SH-SY5Y (cell line): ENCODE measurements around the gene MICALL2.

Experiments used
- GATA2 ChIP-seq: IDR thresholded peaks from 2 replicates; pipeline ENCODE4 v1.6.1; 2011; ENCODE audit warnings: mild to moderate bottlenecking, low read depth, low read length
- GATA3 ChIP-seq: IDR thresholded peaks from 2 replicates; pipeline ENCODE4 v1.6.1; 2011; ENCODE audit warnings: low read depth, mild to moderate bottlenecking, low read length, moderate library complexity

The MICALL2 gene

GRCh38 chr7:1458683-1459511, at the start of gene MICALL2:
TSS of gene MICALL2 (minus strand) at chr7:1459470. CDS start at chr7:1459326, 144 bp downstream.
- TF ChIP-seq GATA3 = no peak
- TF ChIP-seq GATA2 = no peak

- TF ChIP-seq GATA2 (no peak), GATA3 (no peak)
These were observed 49.0 kb upstream of the MICALL2 start for GRCh38 chr7:1508277-1508758.

- no peak for TF ChIP-seq GATA2
- TF ChIP-seq GATA3 = no peak
These were observed 46.7 kb upstream of the MICALL2 start for GRCh38 chr7:1505731-1506550.

- TF ChIP-seq GATA2 = no peak
These were observed 44.8 kb upstream of the MICALL2 start, which contains the start of gene INTS1 for GRCh38 chr7:1503816-1504775. TSS of gene INTS1 (minus strand) at chr7:1504389. CDS start at chr7:1503960, 429 bp downstream.

GRCh38 chr7:1503390-1503789, 44.1 kb upstream of the MICALL2 start:
- TF ChIP-seq GATA3 (no peak), GATA2 (no peak)

GRCh38 chr7:1502845-1503244, 43.6 kb upstream of the MICALL2 start:
- TF ChIP-seq GATA2 (no peak), GATA3 (no peak)

- TF ChIP-seq GATA2 (no peak), GATA3 (no peak)
These were observed 42.4 kb upstream of the MICALL2 start for GRCh38 chr7:1501487-1502270.

GRCh38 chr7:1500064-1500807, 41.0 kb upstream of the MICALL2 start:
- no peak for TF ChIP-seq GATA2

GRCh38 chr7:1499367-1500029, 40.2 kb upstream of the MICALL2 start:
- TF ChIP-seq GATA3 (no peak), GATA2 (no peak)

GRCh38 chr7:1498370-1499305, 39.4 kb upstream of the MICALL2 start:
- no peak for TF ChIP-seq GATA2

GRCh38 chr7:1497293-1497927, 38.1 kb upstream of the MICALL2 start:
- TF ChIP-seq GATA2 = no peak
- TF ChIP-seq GATA3 = no peak
